Mucosa of descending colon (tissue), 3 donors: Measurements from ENCODE around the gene TRMT61A. TPM values are rescaled to one million over a fixed set of nuclear protein-coding genes. Genes with fewer than 3 reads are reported as not detected.

Experiments used
- ATAC-seq: fragments of 200-7000 bp; cut with Tn5 transposase; one replicate; pipeline ENCODE4 v1.9.1; 2020; ENCODE audit warnings: mild to moderate bottlenecking, moderate library complexity
- DNase-seq, 3 donors: peaks; one replicate each; pipeline ENCODE4 v3.0.0-alpha.2; 2020
- H3K36me3 ChIP-seq: fragments of 200-600 bp; one replicate; pipeline ENCODE4 v1.8.0; 2021; ENCODE audit warnings: low read depth, mild to moderate bottlenecking
- H3K4me1 ChIP-seq: fragments of 200-600 bp; one replicate; pipeline ENCODE4 v1.8.0; 2021; ENCODE audit warnings: low read depth, mild to moderate bottlenecking
- H3K4me3 ChIP-seq: fragments of 200-600 bp; one replicate; pipeline ENCODE4 v1.8.0; 2021; ENCODE audit warnings: mild to moderate bottlenecking
- H3K9me3 ChIP-seq: fragments of 200-600 bp; one replicate; pipeline ENCODE4 v1.8.0; 2021; ENCODE audit warnings: mild to moderate bottlenecking
- intact Hi-C, 2 donors: fragments of 100-400 bp; cut with DNase I in 1 of 2; cut with micrococcal nuclease in 1 of 2; formaldehyde crosslinking; loops; one replicate each; pipeline versions ENCODE4 v1.11.0 to v1.11.1; 2022; cut with DNase I, micrococcal nuclease
- total RNA-seq, 3 donors: library from RNA; stranded (reverse); fragmentation: NEBNext Ultra II Directional in 2 of 3; extraction: Animal tissue kit (Norgen Biotek cat#: 25700) in 2 of 3; gene quantifications; one replicate each; pipeline versions ENCODE4 v1.2.1 to v1.2.4, GENCODE V29; 2021 to 2023
- TF ChIP-seq, protein P1 (sequence below): fragments of 200-600 bp; IDR thresholded peaks from one replicate; pipeline ENCODE4 v1.8.0; 2022; ENCODE audit warnings: antibody characterized with exemption, mild to moderate bottlenecking
- donor health status: DM: no; HTN: no; CAD: no; lungs with moderate emphysema.
- donor health status: DM: no; HTN: no; CAD: no.
- donor health status: DM: no; HTN: yes; CAD: no.

Gene TRMT61A
- total RNA-seq, 3 donors from 2014 or later: 10.2 to 23.7 (median 10.5) TPM

- Histone ChIP-seq H3K9me3 (no peaks in the 10 kb centered on the region), H3K4me3 (no peak overlapping the region), H3K4me1 (peaks cover 28% of the 10 kb centered on the region), H3K36me3 (no peaks in the 10 kb centered on the region)
- intact Hi-C loops: no loop called here
- peak in 2 of 3 donors; percentile 57 to 59 for DNase-seq
- ATAC-seq: no peak
- TF ChIP-seq, protein P1, sequence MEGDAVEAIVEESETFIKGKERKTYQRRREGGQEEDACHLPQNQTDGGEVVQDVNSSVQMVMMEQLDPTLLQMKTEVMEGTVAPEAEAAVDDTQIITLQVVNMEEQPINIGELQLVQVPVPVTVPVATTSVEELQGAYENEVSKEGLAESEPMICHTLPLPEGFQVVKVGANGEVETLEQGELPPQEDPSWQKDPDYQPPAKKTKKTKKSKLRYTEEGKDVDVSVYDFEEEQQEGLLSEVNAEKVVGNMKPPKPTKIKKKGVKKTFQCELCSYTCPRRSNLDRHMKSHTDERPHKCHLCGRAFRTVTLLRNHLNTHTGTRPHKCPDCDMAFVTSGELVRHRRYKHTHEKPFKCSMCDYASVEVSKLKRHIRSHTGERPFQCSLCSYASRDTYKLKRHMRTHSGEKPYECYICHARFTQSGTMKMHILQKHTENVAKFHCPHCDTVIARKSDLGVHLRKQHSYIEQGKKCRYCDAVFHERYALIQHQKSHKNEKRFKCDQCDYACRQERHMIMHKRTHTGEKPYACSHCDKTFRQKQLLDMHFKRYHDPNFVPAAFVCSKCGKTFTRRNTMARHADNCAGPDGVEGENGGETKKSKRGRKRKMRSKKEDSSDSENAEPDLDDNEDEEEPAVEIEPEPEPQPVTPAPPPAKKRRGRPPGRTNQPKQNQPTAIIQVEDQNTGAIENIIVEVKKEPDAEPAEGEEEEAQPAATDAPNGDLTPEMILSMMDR: no peak
Observed at GRCh38 chr14:103519837-103520212, 9.2 kb upstream of the TRMT61A start.

- TF ChIP-seq, protein P1: no peak
- no peaks in the 10 kb centered on the region for H3K36me3 ChIP-seq
- intact Hi-C loops: no loop called here
- peaks cover 32% of the 10 kb centered on the region for H3K4me1 ChIP-seq
- H3K4me3 ChIP-seq: peak overlapping the region; percentile 52
- ATAC-seq (no peak), DNase-seq (peak in 1 of 3 donors; percentile 58)
- no peaks in the 10 kb centered on the region for H3K9me3 ChIP-seq
Observed at GRCh38 chr14:103520269-103520656, 8.7 kb upstream of the TRMT61A start.

DNA sequence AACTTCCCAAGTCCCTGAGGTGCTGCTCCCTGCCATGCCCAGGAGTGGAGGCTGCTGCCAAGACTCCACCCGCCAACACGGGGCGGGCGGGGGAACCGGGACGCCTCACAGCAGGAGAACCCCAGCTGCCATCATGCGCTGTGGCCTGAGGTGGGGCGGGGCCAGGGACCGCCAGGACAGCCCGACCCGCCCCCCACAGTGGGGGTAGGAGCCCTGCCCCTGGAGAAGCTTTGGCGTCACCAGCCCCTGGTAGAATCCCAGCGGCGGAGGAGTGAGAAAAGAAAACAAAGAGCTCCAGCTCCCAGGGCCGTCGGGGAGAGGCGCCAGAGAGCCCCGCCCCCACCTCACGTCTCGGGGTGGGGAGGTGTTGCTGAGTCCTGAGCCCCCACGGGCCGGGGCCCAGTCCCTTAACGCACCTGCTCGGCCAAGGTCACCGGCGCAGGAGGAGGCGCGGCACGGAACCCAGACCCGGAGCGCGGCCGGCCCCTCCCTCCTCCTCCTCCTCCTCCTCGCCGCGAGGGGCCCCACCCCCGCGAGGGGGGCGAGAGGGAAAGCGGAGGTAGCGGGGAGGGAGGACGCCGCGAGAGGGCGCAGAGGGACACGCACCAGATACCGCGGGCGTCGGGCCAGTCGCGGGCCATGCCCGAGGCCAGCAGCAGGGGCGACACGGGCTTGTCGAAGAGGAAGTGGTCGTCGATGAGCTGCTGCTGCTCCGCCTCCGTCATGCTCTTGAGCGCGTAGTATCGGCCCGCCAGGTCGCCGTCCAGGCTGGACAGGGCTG lies 8.1 kb upstream of the TRMT61A start:
- H3K4me1 ChIP-seq: peaks cover 35% of the 10 kb centered on the region
- H3K4me3 ChIP-seq: peak overlapping the region; percentile 52
- intact Hi-C loops: no loop called here
- H3K9me3 ChIP-seq: no peaks in the 10 kb centered on the region
- peak; percentile 86 to 91 (median 89) for DNase-seq
- TF ChIP-seq, protein P1: peak; percentile 31
- H3K36me3 ChIP-seq: no peaks in the 10 kb centered on the region
- peak; percentile 74 for ATAC-seq

GRCh38 chr14:103521438-103521950 lies 7.5 kb upstream of the TRMT61A start:
- intact Hi-C loops: no loop called here
- DNase-seq: no peak
- peaks cover 39% of the 10 kb centered on the region for H3K4me1 ChIP-seq
- H3K4me3 ChIP-seq: peak overlapping the region; percentile 52
- no peaks in the 10 kb centered on the region for H3K9me3 ChIP-seq
- TF ChIP-seq, protein P1: no peak
- peak; percentile 40 for ATAC-seq
- H3K36me3 ChIP-seq: no peaks in the 10 kb centered on the region

DNA sequence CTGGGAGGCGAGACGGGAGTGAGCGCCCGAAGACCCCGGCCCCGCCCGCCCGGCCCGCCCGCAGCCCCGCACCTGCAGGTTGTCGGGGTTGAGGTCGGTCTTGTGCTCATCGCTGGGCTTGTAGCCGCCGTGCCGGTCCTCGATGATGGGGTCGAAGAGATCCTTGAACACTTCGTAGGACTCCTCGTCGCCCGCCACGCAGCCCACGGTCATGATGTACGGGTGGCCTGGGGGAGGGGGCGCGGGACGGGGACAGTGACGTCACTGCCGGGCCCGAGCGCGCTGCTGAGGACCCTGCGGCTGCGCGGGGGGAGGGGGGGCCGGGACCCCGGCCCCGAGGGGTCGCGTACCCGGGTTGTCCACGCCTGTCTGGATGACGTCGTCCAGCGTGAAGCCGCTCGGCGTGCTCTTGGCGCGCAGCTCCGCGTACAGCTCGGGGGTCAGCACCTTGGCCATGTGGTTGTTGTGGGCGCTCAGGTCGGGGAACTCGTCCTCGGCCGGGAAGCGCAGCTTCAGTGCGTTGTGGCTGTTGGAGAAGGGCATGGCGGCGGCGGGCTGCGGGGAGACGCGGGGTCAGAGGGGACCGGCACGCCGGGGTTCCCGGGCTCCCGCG lies 6.9 kb upstream of the TRMT61A start:
- intact Hi-C loops: no loop called here
- H3K4me1 ChIP-seq: peaks cover 44% of the 10 kb centered on the region
- peak in 2 of 3 donors; percentile 68 to 69 for DNase-seq
- TF ChIP-seq, protein P1: no peak
- peak overlapping the region; percentile 52 for H3K4me3 ChIP-seq
- no peaks in the 10 kb centered on the region for H3K36me3 ChIP-seq
- ATAC-seq: no peak
- no peaks in the 10 kb centered on the region for H3K9me3 ChIP-seq
